Stimulated activated CD8-positive, alpha-beta memory T cell treated with anti-CD3 and anti-CD28 coated beads, Interleukin-2, amount 100 ng/mL, for 48 hours (primary cell): ENCODE measurements around the gene C5AR2.
"Not testable (repeated sequence)": the region's sequence is repeated elsewhere in the genome, so short reads cannot be mapped to it uniquely, and the experiment has no call there.

Experiments used
- DNase-seq, 2 donors: peaks; one replicate each; pipeline ENCODE4 v3.0.0-alpha.2; 2020; ENCODE audit warnings: low read depth in 2 of 2

Gene C5AR2

DNA sequence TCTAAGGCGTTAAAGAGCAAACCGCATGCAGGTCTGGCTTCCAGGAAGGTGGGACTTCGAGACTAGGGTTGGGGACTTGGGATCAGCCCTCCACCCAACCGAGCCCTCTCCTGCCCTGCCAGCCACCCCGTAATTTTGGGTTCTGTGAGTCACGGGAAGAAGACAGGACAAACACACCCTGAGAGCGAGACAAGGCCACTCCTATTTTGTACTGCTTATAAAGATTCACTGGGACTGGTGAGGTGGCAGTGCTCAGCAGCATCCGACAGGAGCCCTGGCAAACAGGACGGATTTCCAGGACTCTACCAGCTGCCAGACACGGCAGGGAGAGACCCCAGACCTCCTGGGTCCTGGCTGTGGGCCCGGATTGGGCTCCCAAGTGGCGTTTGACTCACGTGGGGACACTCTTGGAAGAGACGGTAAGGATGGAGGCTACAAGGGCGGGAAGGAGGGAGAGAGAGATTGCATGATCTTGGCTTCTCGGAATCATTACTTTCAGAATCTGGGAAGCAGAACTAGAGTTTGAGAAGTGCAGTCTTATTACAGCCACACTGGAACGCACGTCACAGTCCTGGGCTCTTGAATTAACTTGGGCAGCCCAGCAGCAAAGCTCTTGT, at the start of gene C5AR2:
Gene C5AR2 (plus strand): TSS at position 245 of the 617 bp plus-strand sequence. CDS start 8,625 bp downstream, outside the sequence.
- DNase-seq, result no peak

DNA sequence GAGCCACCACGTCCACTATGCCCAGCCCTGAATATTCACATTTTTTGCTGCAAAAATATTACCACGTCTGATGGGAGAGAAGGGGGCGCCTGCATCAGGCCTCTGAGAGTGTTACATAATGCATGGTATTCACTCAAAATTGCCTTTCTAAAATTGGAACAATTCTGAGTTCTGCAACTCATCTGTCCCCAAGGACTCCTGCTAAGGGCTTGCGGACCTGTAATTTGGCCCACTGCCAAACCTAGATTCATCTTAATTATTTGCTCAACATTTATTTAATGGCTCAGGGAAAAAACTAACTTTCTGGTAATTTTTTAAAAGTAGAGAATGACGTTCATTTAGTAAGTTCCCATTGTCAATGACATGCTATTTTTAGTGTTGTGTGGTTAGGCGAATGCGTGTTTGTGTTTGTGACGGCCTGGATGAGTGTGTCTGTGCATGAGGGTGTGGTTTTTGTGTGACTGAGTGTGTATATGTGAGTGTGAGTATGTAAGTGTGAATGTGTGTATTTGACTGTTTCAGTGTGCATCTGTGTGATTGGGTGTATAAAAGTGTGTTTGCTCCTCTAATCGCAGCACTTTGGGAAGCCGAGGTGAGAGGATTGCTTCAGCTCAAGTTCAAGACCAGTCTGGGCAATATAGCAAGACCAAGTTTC, 48.4 kb upstream of the C5AR2 start:
- DNase-seq, result no peak

DNA sequence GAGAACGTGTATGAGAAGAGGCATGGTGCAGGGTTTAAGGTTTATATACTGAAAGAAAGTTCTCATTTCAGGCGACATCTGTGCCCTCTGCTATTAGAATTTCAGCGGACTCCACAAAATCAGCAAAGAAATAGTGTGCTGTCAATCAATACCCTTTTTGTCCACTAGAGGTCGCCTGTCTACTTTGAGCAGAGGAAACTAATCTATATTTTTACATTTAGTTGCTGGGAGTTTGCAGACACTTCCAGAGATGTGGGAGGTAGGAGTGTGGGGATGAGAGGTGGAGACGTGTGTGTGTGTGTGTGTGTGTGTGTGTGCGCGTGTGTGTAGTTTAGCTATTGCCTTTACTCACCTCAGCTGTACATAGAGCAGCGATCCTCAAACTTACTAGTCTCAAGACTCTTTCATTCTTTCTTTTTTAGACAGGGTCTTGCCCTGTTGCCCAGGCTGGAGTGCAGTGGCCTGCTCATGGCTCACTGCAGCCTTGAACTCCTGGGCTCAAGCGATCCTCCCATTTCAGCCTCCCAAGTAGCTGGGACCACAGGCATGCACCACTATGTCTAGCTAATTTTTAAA, 47.6 kb upstream of the C5AR2 start:
- DNase-seq, result no peak

DNA sequence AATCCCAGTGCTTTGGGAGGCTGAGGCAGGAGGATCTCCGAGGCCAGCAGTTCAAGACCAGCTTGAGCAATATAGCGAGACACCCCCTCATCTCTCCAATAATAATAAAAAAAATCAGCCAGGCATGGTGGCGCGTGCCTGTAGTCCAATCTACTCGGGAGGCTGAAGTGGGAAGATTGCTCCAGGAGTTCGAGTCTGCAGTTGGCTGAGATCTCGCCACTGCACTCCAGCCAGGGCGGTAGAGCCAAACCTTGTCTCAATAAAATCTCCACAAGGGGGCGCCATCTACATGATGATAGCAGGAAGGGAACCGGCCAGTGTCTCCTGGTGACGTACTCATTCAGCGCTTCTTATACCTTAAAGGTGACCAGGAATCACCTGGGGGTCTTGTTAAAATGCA, 35.9 kb upstream of the C5AR2 start:
- peak; percentile 57 to 62 for DNase-seq

DNA sequence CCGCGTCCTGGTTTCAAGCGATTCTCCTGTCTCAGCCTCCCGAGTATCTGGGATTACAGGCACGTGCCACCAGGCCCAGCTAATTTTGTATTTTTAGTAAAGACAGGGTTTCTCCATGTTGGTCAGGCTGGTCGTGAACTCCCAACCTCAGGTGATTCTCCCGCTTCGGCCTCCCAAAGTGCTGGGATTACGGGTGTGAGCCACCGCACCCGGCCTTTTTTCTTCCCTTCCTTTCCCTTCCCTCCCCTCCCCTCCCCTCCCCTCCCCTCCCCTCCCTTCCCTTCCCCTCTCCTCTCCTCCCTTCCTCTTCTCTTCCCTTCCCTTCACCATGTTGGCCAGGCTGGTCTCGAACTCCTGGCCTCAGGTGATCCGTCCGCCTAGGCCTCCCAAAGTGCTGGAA, 31.1 kb upstream of the C5AR2 start:
- DNase-seq, result not testable (repeated sequence)

DNA sequence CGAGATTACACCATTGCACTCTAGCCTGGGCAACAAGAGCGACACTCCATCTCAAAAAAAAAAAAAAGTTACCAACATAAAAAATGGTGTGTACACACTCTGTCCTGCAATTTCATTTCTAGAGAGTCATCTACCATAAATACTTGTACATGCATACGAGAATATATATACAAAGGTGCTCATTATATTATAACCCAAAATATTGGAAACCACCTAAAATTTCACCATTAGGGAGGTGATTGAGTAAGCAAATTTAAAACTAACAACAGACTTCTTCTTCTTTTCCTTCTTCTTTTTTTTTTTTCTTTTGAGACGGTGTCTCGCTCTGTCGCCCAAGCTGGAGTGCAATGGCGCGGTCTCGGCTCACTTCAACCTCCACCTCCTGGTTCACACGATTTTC, 29.7 kb upstream of the C5AR2 start:
- DNase-seq, result no peak

DNA sequence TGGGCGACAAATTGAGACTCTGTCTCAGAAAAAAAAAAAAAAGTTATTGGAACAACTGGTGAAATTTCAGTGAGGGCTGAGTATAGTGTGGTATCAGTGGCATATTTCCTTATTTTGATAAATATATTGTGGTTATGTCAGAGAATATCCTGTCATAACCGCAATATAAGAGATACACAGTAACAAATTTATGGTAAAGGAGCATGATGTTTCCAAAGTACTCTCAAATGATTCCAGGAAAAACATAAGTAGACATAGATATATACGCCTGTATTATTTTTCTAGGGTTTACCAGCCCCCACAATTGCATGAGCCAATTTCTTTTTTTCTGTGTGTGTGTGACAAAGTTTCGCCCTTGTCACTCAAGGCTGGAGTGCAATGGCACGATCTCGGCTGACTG, 28.0 kb upstream of the C5AR2 start:
- no peak for DNase-seq

DNA sequence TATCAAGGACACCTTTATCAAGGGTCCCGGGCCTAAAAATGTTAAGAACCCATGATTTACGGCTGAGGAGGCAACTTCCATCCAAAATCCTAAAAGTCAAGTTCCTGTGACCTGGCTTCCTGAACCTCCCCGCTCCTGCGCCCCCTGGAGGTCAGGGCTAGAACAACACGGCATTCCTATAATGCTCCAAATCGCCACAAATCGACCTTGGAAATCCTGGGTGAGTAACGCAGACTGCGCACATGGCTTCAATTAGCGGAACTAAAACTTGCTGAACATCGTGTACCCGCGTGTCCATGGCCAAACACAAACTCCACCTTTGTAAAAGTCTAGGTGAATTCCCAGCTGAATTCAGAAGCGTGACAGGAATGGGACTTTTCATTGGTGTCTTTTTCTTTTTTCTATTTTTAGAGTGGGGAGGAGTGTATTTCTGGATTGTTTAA, 26.6 kb upstream of the C5AR2 start:
- DNase-seq, result peak; percentile 25 to 34

DNA sequence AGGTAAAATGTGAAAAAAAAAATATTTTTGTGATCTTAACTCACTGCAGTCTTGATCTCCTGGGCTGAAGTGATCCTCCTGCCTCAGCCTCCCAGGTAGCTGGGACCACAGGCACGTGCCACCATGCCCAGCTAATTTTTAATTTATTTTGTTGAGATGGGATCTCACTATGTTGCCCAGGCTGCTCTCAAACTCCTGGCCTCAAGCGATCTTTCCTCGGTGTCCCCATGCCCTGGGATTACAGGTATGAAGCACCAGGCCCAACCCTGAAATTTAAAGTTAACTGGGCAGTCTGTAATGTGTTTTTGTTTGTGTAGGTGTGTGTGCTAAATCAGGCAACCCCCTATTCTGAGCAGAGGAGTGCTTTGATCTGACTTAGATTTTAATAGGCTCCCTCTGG, 25.7 kb upstream of the C5AR2 start:
- no peak for DNase-seq

DNA sequence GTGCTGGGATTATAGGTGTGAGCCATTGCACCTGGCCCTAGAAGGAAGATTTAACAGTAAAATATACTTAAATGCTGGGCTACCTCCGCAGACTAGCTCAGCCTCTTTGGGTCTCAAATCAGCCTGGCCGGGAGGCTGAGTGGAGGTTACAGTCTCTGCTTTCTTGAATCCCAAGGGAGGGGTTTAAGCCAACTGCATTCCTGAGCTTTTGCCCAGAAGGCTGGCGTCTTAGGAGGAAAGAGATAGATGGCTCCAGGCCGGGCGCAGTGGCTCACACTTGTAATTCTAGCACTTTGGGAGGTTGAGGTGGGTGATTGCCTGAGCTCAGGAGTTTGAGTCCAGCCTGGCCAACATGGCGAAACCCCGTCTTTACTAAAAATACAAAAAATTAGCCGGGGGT, 22.9 kb upstream of the C5AR2 start:
- no peak for DNase-seq

DNA sequence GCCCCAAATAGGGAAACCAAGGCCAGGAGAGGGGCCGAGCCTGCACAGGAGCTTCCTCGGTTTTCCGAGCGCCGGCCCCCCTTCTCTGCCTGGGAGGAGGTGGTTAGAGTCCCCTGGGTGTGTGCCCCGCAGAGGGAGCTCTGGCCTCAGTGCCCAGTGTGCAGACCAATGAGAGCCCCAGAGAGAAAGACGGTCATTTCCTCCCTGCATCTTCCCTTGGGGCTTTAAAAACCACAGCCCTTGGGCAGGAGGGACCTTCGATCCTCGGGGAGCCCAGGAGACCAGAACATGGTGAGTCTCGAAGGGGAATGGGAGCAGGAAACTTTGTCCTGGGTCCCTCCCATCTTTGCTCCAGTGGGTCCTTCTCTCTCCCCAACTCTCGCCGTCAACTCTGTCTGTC, 22.4 kb upstream of the C5AR2 start, which contains the start of gene C5AR1:
Gene C5AR1 (plus strand): TSS at position 254 of the 400 bp plus-strand sequence. CDS start 35 bp downstream, at position 289.
- DNase-seq, result no peak

DNA sequence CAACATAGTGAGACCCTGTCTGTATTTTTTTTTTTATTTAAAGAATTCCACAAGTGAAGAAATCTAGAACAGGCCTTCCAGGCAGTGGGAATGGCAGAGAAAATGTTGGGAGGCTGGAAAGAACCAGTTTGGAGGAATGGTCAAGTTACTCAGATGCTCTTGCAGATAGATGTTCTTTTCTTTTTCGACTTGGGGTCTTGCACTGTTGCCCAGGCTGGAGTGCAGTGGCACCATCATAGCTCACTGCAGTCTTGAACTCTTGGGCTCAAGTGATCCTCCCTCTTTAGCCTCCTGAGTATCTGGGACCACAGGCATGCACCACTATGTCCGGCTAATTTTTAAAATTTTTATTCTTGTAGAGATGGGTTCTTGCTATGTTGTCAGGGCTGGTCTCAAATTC, 21.7 kb upstream of the C5AR2 start:
- DNase-seq, result no peak

DNA sequence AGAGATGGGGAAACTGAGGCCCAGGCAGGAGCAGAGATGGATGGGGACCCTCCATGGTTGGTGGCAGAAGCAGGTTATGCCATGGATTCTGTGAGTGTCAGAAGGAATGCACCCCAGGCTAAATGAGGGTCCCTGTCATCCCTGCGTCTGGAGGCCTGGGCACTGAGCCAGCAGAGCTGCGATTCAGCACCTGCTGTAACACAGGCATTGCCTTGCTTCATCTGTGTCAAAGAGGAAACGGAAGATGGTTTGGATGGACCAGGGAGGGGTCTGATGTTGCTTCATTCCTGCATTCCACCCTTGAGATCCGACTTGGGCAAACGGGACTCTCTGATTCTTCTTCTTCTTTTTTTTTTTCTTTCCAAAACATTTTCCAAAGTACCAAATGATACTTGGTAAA, 21.2 kb upstream of the C5AR2 start:
- DNase-seq, result no peak

DNA sequence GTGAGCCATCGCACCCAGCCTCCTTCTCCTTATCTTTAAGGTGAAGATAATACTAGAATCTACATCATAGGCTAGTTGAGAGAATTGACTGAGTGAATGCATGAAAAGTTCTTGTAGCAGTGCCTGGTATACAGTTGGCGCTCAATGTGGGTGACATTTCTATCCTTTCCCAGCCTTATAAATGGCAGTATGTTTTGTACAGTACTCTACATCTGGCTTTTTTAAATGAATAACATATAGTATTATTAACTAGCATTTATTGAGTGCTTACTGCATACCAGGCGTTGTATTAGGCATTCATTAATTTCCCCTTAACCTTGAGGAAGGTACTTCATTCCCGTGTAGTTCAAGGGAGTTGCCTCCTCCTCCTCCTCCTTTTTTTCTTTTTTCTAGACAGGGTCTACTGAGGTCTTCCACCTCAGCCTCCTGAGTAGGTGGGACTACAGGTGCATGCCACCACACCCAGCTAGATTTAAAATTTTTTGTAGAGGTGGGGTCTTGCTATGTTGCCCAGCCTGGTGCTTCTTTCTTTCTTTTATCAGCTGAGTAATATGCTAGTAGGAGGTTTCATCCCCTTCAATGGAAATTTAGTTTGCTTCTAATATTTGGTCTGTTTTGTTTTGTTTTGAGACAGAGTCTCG, 19.5 kb upstream of the C5AR2 start:
- DNase-seq, result no peak

DNA sequence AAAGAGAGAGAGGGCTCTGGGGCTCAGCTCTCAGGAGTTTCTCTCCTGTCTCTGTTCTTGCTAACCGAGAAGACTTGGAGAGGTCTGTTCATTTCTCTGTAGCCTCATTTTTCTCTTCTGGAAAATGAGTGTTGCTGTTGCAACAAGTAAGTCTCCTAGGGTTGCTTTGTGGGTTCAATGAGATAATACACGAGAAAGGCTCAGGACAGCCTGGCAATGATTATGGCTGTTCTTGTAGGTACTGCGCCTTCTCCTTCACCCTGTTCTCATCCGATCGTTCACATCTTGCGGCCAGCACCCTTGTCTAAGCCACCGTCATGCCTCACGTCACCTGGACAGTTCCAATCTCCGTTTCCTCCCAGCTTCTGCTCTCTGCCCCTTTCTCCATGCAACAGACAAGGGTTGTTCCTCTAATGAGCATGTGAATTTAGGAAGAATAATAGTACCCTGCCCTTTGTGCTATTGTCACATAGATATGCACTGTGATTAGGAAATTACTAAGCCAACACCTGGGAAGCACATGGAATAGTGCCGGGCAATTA, 18.1 kb upstream of the C5AR2 start:
- no peak for DNase-seq

DNA sequence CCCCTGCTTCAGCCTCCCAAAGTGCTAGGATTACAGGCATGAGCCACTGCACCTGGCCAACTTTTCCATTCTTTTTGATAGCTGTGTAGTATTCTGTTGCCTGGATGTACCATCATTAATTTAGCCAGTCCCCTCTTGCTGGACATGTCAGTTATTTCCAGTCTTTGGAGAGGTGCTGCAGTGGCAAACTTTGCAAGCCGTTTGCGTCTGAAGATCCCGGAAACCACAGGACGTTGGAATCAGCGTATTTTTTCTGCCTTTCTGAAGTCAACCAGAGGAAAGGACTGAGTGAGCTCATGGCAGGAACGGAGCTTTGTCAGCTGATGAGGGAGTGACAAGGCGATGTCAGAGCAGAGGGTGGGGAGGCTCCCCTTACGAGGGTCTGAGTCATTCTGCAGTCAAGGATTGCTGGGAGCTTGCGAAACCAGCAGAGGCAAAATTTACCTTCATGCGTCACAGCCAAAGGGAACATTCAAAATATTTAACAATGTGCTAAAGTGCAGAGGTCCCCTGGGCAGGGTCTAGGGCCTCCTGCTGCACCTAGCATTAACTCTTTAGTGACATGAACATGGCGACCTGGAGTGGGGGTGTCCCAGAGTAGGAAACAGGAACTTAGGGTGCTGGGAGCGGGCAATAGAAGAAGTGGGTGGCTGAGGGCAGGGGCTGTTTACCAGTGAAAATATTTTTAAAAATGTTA, 16.7 kb upstream of the C5AR2 start:
- peak in 1 of 2 donors; percentile 17 for DNase-seq

DNA sequence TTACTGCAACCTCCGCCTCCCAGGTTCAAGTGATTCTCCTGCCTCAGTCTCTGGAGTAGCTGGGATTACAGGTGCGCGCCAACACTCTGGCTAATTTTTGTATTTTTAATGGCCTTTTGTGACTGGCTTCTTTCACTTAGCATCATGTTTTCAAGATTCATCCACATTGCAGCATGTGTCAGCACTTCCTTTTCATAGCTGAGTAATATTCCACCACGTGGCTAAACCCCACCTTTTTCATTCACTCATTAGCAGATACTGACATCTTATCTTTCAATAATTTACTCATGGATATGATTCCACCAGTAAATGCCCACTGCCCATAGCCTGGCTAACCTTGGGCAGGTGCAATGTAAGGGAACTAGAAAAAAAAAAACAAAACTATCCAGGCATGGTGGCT, 15.5 kb upstream of the C5AR2 start:
- no peak for DNase-seq

DNA sequence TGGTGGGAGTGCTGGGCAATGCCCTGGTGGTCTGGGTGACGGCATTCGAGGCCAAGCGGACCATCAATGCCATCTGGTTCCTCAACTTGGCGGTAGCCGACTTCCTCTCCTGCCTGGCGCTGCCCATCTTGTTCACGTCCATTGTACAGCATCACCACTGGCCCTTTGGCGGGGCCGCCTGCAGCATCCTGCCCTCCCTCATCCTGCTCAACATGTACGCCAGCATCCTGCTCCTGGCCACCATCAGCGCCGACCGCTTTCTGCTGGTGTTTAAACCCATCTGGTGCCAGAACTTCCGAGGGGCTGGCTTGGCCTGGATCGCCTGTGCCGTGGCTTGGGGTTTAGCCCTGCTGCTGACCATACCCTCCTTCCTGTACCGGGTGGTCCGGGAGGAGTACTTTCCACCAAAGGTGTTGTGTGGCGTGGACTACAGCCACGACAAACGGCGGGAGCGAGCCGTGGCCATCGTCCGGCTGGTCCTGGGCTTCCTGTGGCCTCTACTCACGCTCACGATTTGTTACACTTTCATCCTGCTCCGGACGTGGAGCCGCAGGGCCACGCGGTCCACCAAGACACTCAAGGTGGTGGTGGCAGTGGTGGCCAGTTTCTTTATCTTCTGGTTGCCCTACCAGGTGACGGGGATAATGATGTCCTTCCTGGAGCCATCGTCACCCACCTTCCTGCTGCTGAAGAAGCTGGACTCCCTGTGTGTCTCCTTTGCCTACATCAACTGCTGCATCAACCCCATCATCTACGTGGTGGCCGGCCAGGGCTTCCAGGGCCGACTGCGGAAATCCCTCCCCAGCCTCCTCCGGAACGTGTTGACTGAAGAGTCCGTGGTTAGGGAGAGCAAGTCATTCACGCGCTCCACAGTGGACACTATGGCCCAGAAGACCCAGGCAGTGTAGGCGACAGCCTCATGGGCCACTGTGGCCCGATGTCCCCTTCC, 11.8 kb upstream of the C5AR2 start:
- no peak for DNase-seq

DNA sequence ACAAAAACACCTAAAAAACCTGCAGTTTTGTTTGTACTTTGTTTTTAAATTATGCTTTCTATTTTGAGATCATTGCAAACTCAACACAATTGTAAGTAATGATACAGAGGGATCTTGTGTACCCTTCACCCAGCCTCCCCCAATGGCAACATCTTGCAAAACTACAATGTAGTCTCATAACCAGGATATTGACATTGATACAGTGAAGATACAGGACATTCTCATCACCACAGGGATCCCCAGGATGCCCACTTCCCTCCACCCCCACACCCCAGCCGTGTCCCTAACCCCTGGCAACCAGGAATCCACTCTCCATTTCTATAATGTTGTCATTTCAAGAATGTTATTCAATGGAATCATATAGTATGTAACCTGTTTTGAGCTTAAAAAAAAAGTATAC, 10.3 kb upstream of the C5AR2 start:
- DNase-seq, result no peak

DNA sequence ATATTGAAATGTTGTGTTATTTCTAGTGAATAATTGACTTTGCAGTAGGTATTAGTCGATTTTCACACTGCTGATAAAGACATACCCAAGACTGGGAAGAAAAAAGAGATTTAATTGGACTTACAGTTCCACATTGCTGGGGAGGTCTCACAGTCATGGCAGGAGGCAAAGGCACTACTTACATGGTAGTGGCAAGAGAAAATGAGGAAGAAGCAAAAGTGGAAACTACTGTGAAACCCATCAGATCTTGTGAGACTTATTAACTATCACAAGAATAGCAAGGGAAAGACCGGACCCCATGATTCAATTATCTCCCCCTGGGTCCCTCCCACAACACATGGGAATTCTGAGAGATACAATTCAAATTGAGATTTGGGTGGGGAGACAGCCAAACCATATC, 9.9 kb upstream of the C5AR2 start:
- no peak for DNase-seq

DNA sequence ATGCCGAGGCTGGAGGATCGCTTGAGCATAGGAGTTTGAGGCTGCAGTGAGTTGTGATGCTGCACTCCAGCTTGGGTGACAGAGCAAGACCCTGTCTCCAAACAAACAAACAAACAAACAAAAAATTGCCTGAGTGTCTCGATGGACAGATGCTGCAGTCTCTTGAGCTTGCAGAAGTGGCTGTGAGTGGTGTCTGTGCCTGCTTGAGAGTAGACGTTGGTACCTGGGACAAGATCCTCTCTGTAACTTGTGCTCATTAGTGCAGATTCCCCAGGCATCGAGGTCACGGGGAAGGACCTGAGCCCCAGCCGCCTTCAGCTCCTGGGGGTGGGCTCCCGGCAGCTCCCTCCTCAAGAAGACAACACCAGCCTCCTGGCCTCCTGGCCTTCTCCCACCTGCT, 8.6 kb upstream of the C5AR2 start:
- DNase-seq, result no peak
